GM10847 (cell line): Measurements from ENCODE around the gene TEAD1.

Experiments
- POLR2A ChIP-seq: IDR thresholded peaks from 2 replicates; pipeline ENCODE4 v1.6.1; 2011; ENCODE audit not compliant: insufficient read length; ENCODE audit errors: extremely low read depth

TEAD1 gene

DNA sequence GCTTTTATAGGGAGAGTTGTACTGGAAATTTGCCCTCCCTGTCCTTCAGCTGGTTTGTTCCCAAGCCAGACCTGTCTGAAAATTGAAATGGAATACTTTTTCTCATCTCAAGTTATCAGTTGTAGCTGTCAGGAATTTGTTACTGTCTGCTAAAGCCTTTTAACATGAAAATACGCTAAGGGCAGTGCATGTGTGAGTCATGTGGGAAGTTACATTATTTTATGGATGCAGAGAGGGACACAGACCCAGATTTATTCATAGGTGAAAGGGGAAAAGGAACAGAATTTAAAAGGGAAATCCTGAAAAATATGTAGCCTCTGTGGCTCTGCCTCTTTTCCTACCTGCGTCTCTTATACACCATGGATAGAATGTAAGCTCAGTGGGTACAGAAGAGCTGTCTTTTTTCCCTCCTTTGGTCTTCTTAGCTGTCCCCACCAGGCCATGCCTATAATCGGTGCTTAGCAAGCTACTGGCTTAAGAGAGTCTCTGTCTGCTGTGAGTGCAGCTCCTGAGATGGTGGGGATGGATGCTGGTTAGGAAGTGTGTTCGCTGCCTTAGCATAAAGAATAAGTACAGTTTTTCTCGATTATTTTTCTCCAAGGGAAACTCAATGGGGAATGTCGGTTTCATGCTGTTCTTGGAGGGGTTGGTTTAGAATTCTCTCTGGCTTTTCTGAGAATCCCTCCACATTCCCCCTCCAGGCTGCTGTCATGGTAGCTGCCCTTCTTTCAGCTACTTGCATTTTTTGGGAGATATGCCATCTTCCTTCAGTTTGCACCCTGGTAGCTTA lies 166.8 kb downstream of the TEAD1 start:
- no peak for TF ChIP-seq POLR2A

DNA sequence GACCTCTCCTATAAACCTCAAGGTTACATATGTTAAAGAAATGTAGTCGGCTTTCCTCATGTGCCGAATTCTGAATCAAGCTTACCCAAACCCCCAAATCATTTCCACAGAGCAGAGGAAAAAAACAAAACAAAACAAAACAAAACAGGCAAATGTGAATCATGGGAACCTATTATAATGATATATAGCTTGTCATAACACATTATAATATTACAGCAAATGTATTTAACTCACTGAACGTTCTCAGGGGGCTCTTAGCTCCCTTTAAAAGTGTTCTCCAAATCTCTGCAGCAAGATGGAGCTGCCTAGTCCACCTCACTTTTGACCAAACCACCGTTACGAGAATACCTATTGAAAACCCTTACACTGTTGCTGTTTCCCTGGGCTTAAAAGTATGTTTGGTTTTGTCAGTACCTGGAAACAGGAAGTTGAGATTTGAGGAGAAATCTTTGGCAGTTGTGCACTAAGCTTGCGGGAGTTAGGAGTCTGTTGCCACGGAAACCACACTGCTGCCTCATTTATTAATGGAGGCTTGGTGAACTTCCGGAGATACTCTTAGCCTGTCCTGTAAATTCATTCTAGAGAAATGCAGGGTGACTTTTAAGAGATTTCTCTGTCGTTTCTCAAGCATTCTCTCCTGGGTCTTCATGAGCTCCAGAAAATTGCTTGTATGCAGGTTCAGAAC lies 167.9 kb downstream of the TEAD1 start:
- TF ChIP-seq POLR2A, result no peak

DNA sequence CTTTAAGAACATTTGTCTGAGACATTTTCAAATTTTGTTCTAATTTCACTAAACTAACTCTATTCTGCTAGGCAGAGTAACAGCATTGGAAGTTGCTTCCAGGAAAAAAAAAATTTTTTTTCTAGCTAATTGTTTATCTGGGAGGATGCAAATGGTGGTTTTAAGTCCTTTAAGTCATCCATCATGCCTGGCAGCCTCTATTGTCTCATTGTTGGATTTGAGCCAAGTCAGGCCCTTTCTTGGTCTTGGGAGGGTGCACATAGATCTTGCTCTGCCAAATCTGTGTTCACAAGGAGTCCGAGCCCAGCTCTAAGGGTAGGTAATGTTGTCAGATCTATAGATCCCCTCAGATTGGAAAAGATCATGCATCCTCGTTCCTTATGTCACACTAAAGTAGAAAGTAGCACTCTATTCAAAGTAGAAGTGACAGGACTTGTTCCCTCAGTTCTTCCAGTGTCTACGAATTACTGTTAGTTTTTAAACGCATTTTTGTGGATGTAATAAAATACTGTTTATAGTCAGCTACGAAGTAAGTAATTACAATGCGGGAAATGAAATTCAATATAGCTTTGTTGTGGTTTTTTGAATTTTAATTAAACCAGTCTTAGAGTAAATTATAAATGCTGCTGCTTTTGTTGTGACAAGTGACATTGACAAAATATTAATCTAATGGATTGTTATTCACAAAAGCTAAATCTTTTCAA lies 168.9 kb downstream of the TEAD1 start:
- no peak for TF ChIP-seq POLR2A

DNA sequence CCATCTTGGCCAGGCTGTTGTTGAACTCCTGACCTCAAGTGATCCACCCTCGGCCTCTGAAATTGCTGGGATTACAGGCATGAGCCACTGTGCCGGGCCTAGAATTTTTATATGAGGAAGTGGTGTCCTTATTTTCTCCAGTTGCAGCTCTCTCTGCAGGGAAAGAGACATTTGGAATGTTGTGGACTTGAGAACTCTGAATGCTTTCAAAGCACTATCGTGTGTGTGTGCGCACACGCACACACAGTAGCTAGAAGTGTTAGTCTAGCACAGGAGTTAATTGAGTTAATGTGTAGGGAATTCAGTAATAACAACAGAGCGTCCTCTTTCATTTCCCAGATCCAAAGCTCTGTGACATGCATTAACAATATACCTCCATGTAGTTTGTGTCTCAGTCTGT lies 170.9 kb downstream of the TEAD1 start:
- TF ChIP-seq POLR2A, result no peak

DNA sequence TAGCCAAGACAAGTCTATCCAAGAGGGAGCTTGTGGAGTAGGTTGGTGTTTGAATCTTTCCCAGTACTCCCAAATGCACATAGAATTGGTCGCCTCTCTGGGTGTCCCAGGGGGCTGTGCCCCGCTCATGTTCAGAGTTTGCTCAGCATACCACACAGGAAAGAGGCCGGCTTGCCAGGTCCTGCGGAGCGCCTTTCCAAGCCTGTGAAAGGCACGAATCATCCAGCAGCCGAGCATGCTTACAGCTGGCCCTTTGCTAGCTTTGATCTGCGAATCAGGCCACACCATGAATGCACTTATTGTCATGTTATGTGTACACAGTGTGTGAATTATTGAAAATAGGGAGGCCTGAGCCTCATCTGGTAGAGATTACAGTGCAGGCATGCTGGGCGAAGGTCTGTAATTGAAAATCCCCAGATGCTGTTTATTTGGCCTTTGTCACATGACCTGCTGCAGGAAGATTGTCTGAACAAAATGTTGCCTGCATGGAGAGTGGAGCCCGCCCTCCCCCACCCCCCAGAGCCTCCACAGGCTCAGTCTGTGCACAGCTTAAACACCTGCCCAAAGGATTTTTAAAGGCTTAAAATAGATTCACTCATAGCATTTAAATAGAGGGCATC lies 171.6 kb downstream of the TEAD1 start:
- TF ChIP-seq POLR2A, result no peak

DNA sequence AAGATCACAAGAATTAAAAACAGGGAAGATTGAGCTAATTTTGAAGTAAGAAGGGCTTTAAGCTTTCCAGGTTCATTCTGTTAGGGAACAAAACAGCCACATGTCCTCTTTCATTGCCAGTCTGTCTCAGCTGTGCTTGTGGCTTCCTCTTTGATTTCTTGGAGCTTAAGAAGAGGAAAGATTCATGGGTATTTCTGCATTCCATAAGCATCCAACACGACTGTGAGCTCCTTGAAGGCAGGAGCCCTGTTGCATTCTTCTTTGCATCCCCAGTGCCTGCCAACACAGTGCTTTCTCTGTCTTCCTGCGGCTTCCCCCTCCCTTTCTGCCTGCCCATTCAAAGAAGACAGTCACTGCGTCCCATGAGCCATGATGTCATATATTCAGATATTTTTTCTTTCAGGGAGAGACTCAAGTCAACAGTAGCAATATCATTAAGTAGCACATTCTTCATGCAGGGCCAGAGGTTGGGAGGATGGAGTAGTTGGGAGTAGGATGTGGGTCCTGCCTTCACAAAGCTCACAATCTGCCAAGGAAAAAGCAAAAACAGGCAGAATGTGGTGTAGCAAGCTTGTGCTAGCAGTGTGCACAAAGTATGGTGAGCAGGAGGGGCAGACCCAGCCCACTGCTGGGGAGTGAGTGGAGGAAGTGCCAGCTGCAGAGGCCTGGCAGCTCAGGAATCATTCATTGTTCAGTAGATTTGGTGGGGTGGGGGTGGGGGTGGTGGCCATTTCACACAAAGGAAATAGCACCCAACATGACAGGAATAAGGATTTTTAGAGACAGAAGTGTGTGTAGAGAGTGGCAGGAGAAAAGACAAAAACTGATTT lies 172.8 kb downstream of the TEAD1 start:
- TF ChIP-seq POLR2A, result no peak

DNA sequence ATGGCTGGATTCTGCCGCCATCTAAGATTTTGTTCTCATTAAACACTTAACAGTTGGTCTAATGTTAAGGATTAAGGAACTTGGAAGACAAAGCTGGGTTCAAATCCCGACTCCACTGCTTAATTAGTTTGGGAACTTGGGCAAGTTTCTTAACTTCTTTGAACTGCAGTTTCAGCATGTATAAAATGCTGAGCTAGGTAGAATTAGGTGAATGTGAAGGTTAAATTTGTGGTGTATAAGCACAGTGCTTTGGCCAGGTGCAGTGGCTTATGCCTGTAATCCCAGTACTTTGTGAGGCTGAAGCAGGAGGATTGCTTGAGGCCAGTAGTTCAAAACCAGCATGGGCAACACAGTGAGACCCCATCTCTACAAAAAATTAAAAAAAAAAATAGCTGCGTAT lies 174.2 kb downstream of the TEAD1 start:
- TF ChIP-seq POLR2A, result no peak

DNA sequence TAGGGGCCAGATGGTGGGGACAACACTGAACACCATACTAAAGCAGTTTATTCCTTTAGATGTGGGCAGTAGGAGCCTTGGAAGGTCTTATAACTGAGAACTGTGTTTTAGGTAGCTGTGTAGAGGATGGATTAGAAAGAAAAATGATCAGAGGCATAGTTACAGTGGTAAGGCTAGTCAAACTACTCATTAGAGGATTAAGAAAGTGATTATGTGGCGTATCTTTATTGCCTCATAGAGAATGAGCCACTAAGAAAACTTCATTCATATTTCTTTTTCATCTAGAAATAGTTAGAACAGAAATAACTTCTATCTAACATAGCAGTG lies 179.1 kb downstream of the TEAD1 start:
- no peak for TF ChIP-seq POLR2A

DNA sequence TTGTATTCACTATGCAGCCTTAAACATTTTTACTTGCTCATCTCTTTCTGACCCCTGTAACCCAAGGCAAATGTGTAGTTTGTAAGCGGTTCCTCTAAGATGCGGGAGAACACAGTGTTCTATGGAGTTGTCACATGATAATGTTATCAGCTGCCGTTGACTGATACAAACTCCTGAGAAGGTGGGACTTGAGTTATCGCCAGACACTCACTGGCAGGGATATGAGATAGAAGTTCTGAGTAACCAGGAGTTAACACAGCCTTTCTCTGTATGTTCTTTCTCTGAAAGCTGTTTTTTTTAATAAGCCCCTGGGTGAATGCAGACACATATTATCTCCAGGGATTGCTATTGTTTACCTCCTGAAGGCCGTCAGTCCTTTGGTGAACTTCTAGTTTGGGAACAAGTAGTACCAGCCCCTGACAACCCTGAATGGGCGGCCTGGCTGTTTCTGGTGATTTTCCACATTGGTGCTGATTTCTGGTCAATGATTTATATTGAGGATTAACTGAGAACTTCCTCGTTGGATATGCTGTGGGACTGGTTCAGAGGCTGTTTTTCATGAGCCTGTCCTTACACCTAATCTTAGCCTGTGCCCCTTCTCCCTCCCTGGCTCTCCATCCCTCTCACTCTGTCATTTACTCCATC lies 179.6 kb downstream of the TEAD1 start:
- TF ChIP-seq POLR2A, result no peak

DNA sequence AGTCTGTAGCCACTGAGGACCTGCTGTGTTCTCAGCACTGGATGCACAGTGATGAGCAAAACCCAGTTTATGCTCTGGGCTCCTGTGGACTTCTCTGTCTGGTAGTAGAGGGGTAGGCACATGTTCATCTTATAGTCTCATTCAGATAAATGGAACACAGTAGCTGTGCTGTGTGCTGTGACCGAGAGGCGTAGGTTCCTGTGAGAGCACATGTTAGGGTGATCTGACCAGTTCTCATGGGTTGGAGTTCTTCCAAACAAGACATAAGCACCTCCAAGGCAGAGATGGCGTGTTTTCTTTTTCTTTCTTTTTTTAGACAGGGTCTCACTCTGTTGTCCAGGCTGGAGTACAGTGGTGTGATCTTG lies 180.1 kb downstream of the TEAD1 start:
- TF ChIP-seq POLR2A, result no peak

DNA sequence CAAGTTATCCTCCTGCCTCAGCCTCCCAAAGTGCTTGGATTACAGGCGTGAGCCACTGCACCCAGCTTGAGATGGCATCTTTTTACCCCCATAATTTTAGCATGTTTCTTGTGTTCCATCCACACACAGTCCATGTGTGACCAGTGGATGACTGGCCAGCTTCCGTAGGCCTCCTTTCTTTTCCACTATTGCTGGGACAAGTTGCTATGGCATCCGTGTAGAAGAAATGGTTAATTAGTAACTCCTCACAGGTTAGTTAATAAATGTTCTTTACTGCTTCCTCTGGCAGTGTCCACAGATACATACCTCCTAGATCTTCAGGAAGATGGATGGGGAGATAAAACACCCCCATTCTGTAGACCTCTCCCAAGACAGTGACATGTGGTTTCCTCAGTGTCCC lies 180.6 kb downstream of the TEAD1 start:
- no peak for TF ChIP-seq POLR2A

DNA sequence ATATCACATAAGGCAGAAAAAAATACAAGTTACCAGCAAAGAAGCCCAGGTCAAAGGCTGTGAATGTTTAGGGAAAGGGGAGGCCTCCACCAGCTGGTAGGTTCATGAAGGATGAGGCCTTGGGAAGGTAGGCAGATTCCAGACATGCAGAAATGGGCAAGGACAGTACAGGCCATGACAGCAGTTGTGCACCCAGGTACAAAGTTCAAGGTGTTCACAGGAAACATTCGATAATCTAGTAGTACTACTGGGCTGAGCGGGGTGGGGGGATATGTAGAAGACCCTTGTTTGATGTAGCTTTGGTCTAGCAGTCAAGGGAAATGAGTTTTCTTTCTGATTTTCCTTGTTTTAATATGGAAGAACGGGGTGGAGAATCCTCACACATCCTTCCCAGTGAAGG lies 182.1 kb downstream of the TEAD1 start:
- TF ChIP-seq POLR2A, result no peak

DNA sequence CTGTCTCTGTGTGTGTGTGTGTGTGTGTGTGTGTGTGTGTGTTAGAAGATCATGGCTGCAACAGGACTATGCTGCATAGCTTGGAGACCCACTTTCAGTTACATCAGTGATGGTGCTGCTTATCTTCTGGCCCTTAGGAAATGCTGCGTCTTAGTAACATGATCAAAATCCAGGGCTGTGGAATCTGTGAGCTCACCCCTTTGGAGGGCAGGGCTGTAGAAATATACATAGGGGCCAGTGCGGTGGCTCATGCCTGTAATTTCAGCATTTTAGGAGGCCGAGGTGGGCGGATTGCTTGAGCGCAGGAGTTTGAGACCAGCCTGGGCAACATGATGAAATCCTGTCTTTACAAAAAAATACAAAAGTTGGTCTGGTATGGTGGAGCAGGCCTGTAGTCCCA lies 183.4 kb downstream of the TEAD1 start:
- TF ChIP-seq POLR2A, result no peak

DNA sequence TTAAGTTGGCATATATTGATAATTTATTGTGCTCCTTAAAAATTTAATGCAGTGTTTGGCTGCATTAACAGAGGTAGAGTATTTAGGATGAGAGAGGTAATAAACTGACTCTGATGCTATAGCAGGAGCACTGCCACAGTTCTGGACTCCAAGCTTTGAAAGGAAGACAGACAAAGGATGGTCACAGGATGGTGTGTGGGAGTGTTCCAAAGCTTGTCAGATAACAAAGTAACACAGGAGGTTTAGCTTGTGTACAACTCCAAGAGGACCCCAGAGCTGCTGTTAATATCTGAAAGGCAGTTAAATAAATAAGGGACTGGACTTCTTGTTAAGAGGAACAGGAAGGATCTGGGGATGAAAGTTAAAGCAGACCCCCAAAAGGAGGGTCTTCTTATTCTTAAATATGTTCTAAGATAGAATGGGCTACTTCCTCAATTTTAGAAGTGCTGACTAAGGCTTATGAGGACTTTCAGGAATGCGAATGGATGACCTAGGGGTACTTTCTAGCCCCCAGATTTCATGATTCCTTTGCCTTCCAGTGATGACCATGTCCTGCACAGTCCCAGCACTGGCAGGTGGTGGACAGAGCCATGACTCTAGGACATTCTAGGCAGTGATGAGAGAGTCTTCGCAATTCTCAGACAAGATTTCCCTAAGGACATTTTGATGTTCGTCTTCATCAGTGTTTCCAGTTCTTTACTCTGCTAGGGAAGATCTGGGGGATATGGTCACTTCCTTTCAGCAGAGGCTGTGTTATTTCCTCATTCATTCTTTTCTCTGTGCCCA lies 185.8 kb downstream of the TEAD1 start:
- no peak for TF ChIP-seq POLR2A
